OCI-LY1 (cell line): ENCODE data around the gene SYNGR4.

ENCODE experiments used
- CTCF ChIP-seq: fragments of 200-600 bp; sonication (generic), shearing (Covaris generic); IDR thresholded peaks from 2 replicates; pipeline ENCODE4 v1.5.1; 2017; ENCODE audit warnings: mild to moderate bottlenecking, antibody characterized with exemption, low read length, moderate library complexity, mixed read lengths
- EZH2 ChIP-seq: fragments of 200-600 bp; sonication (generic), shearing (Covaris generic); IDR thresholded peaks from 2 replicates; pipeline ENCODE4 v1.8.0; 2017; ENCODE audit warnings: borderline replicate concordance, mixed run types, mild to moderate bottlenecking, antibody characterized with exemption, low read length, moderate library complexity, mixed read lengths

- no peak for TF ChIP-seq CTCF
- TF ChIP-seq EZH2 = no peak
Observed at GRCh38 chr19:48332351-48332661, 31.9 kb upstream of the SYNGR4 start.
